Fibroblast of upper back skin (primary cell): Measurements from ENCODE around the gene ADIPOR2.

Experiments
- DNase-seq: peaks from one replicate; pipeline ENCODE4 v3.0.0-alpha.2; 2013

ADIPOR2 gene

GRCh38 chr12:1800401-1801302, 109.8 kb downstream of the ADIPOR2 start:
- DNase-seq = peak; percentile 31

- DNase-seq = peak; percentile 27
These were observed 110.6 kb downstream of the ADIPOR2 start for GRCh38 chr12:1801303-1801975.

- DNase-seq = no peak
These were observed 112.9 kb downstream of the ADIPOR2 start for GRCh38 chr12:1803736-1804135.

GRCh38 chr12:1804545-1805332, 113.9 kb downstream of the ADIPOR2 start:
- DNase-seq = peak; percentile 94

- DNase-seq = no peak
These were observed 114.7 kb downstream of the ADIPOR2 start for GRCh38 chr12:1805441-1806081.

GRCh38 chr12:1806301-1807086, 115.6 kb downstream of the ADIPOR2 start:
- DNase-seq = no peak

- DNase-seq = no peak
These were observed 116.4 kb downstream of the ADIPOR2 start for GRCh38 chr12:1807087-1807860.

- no peak for DNase-seq
These were observed 117.3 kb downstream of the ADIPOR2 start for GRCh38 chr12:1808036-1808797.

GRCh38 chr12:1808798-1809480, 118.1 kb downstream of the ADIPOR2 start:
- DNase-seq = no peak

GRCh38 chr12:1809591-1810190, 118.8 kb downstream of the ADIPOR2 start:
- DNase-seq = no peak

- DNase-seq = no peak
These were observed 119.5 kb downstream of the ADIPOR2 start for GRCh38 chr12:1810201-1810930.

GRCh38 chr12:1810931-1811280, 120.0 kb downstream of the ADIPOR2 start:
- DNase-seq = no peak

GRCh38 chr12:1811281-1811947, 120.5 kb downstream of the ADIPOR2 start:
- no peak for DNase-seq

- no peak for DNase-seq
These were observed 121.0 kb downstream of the ADIPOR2 start for GRCh38 chr12:1811948-1812291.

GRCh38 chr12:1812650-1813302, 121.9 kb downstream of the ADIPOR2 start:
- peak; percentile 37 for DNase-seq

- DNase-seq = no peak
These were observed 123.4 kb downstream of the ADIPOR2 start for GRCh38 chr12:1814266-1814665.

- DNase-seq = no peak
These were observed 124.2 kb downstream of the ADIPOR2 start for GRCh38 chr12:1815108-1815507.
